HG02852 (cell line): ENCODE measurements around the gene C16orf78.
"Not testable (repeated sequence)": the region's sequence is repeated elsewhere in the genome, so short reads cannot be mapped to it uniquely, and the experiment has no call there.

ENCODE experiments used
- ATAC-seq: cut with Tn5 transposase; IDR thresholded peaks from one replicate; pipeline ENCODE4 v1.9.1; 2021; ENCODE audit warnings: mild to moderate bottlenecking, moderate library complexity; ENCODE audit not compliant: unreplicated experiment

The C16orf78 gene

DNA sequence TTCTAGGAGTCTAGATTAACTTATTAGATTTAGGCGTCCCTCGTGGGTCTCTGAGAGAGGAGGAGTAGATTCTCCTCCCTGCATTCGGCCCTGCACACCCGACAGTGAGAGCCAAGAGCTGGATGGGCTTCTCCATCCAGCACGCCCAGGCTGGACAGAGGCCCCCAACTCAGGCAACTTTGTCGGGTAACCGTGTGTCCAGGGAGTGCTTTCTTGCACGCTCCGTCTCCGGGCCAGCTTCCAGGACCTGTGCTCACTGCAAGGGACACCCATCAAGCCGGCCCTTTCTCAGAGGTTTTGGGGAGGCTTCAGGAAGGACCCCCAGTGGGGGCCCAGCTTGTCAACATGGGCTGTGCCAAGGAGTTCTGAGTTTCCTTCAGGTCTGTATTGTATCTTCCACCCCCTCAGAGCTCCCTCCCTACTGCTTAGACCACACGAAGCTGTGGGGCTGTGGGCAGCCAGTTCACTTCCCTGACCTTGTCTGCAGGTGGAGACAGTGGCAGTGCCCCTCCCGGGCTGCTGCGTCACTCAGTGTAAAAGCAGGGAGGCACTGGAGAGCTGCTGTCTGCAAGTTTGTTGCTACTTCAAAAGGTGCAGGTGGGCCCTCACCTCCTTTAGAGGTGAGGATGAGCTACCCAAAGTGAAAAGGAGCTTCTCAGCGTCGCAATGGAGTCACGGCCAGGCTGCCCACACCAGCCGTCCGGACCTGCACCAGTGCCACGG lies 24.0 kb upstream of the C16orf78 start:
- ATAC-seq, result no peak

- no peak for ATAC-seq
Observed at GRCh38 chr16:49350265-49351095, 23.1 kb upstream of the C16orf78 start.

DNA sequence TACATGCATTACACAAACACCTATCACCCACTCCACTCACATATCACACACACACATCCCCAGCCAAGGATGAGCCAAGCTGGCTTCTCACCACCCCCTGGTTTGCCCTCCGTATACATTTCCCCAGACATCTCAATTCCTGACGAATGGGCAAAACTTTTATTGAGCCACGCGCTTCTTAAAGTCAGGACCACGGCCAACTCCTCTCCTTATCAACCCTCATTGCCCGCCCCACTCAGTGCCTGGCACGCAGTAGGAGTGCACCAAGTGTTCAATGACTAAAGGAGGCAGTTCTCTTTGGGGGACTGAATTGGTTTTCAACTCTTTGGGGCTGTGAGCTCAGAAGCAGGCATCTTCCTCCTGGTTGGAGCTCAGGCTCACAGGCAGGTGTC lies 22.5 kb upstream of the C16orf78 start:
- ATAC-seq, result no peak

DNA sequence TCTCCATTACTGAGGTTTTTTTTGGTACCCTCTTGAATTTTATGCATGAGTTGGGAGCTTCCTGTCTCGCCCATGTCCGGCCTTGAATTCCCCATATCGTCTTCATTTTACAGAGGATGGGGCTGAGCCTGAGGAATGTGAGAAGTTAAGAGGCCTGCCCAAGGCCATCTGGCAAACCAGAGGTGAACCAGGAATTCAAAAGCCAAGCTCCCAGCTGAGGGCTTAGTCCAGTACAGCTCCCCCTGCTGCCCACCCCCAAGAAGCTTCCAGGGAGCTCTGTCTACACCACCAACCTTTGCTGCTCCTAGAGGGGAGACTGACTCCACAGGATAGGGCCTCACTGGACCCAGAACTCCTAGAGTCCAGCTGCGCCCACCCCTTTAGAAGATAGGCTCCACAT lies 20.7 kb upstream of the C16orf78 start:
- no peak for ATAC-seq

DNA sequence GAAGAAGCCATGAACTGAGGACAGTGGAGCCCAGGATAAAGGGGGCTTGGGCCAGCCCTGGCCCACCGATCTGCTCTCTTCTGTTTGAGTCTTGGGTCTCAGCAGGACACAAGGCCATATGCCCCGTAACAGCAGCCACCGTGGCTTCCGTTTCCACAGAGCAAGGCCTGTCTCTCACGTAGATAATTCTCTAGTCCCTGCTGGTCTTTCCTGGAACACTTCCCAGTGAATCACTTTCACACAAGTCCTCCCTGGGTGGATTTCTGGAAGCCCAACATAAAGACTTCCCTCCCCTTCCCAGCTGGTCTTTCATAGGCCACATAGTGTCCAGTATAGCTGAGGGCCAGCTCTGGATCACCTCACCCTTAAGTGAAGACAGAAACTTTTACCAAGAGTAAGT lies 19.9 kb upstream of the C16orf78 start:
- no peak for ATAC-seq

- ATAC-seq, result no peak
Observed at GRCh38 chr16:49354101-49354500, 19.5 kb upstream of the C16orf78 start.

GRCh38 chr16:49354991-49355390 lies 18.6 kb upstream of the C16orf78 start:
- ATAC-seq, result no peak

DNA sequence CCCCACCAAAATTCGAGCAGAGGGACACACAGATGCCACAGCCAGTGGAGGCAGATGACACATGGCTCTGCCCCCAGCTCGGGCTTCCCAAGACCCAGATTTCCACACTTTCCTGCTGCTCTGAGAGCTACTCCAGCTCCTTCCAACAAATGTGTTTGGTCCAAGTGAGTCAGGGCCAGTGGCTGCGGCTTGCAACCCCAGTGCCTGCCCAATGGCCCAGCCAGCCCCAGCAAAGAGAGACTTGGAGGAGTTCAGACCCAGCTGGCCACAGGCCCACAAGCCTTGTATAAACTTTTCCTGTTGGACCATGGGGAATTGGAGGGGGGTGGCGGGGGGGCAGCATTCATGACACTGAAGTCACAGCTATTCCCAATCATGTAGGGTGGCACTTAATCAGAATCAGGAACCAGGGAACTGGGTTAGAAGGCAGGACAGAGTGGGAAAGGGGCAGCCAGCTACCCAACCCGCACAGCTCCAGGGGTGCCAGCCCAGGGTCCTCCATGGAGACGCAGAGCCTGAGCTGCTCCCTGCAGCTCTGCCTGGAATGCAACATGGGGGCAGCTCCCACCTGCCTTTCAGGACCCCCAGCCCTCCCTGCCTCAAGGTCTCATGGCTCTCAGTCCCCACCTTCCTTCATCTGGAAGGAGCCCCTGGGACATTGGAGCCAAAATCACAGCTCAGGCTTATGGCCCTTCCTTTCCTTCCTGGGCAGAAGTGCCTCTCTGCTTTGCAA lies 17.5 kb upstream of the C16orf78 start:
- ATAC-seq, result no peak

DNA sequence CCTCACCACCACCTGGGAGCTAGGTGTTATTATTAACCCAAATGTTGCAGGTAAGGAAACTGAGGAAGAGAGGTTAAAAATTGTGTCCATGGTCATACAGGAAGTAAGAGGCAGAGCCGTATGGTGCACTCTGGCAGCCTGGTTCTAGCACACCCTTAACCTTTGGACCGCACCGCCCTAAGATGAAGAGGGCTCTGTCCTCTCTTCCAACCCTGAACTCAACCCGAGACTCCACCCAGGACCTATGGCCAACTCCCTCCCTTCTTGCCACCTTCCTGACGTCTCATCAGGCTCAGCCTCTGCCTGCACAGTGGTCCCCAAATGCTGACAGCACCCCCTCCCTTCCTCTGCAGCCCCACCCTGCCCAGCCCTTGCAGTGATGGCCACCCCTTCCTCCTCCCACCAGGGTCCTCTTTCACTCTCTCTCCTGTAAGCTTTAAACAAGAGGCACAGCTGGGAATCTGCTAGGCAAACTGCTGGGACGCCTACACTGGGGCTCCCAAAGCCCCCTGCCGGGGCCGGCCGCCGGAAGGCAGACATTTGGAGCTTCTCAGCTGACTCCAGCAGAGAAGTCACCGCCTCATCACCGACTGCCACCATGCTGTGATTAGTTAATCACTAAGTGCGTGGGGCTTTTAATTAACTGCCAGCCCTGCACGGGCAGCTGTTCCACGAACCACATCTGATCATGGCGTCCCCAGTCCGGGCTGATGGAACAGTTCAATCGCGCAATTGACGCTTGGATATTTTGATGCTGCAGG lies 16.7 kb upstream of the C16orf78 start:
- ATAC-seq, result no peak

DNA sequence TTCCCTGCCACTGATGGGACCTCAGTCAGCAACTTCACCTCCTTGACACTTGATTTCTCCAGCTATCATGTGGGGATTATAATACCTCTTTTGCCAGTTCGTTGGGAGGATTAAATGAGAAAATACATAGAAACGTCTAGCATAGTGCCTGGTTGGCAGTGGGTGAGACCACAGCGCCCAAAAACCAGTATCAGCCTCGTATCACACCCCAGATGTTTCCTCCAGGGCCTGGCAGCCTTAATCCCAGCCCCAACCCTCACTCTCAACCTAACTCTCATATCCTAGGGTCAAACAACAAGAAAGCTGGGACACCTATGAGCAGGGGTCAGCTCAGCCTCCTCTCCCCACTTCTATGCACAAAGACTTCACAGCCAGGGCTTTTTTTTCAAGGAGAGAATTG lies 14.0 kb upstream of the C16orf78 start:
- ATAC-seq, result no peak

- ATAC-seq, result not testable (repeated sequence)
Observed at GRCh38 chr16:49361731-49362130, 11.9 kb upstream of the C16orf78 start.

DNA sequence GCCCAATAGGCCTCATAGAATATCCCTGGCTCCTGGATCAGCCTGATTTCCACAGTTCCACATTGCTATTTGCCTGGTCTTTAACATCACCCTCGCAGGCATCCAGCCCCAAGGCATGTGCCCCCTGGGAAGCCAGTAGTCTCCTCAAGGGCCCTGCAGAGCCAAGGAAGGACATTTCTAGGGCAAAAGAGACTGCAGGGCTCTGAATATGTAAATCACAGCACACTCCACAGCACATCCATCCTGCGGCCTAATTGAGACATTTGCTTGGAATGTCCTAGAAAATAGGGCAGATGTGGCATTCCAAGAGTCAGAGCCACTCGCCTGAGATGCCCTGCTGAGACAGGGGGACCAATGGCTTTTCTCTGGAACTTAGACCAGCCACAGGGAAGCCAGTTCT lies 11.4 kb upstream of the C16orf78 start:
- ATAC-seq, result no peak

DNA sequence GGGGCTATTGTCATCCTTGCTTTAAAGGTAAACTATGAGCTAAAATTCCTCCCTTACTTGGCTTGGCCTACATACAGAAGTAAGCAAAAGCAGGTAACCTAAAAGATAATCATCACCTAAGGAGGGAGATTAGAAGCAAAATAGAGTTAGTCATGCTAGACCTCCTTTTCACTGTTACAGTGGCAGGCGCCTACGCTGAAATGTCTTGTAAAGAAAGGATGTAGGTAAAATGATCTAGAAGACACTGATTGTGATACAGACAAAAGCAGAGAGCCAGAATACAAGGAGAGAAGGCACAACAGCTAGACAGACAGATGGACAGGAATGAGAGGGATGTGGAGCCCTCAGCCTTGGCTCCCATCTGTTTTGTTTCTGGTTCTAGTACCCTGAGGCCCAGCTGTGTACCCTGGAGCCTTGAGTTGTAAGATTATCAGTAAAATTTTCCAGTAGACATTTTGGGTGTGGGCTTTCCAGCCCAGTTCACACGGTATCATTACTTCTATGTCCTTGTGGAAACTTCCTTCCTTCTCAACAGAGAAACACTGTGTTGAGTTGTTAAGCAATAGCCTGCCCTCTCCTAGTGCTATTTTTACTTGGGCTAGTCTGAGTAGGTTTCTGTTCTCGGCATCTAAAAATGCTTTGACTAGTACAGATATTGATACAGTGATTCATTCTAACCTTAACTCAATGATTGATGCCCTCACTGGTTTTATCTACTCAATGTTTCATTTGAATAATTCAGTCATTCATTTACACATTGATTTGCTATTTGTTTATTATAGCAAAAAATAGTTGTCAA lies 7.7 kb upstream of the C16orf78 start:
- ATAC-seq, result peak; percentile 92

DNA sequence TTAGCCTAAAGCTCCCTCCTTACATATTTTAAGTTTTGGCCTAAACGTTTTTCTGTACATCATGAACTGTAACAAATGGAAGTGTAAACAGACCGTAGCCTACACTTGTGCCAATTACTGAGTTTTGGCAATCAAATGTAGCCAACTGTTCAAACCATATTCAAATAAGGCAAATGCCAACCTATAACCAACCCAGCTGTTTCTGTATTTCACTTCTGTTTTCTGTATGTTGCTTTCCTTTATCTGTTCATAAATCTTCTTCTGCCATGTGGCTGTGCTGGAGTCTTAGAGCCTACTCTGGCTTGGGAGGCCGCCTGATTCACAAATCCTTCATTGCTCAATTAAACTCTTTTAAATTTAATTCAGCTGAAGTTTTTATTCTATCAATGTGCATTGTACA lies 6.9 kb upstream of the C16orf78 start:
- ATAC-seq, result peak; percentile 40

GRCh38 chr16:49369651-49370611 lies 3.7 kb upstream of the C16orf78 start:
- ATAC-seq, result no peak

DNA sequence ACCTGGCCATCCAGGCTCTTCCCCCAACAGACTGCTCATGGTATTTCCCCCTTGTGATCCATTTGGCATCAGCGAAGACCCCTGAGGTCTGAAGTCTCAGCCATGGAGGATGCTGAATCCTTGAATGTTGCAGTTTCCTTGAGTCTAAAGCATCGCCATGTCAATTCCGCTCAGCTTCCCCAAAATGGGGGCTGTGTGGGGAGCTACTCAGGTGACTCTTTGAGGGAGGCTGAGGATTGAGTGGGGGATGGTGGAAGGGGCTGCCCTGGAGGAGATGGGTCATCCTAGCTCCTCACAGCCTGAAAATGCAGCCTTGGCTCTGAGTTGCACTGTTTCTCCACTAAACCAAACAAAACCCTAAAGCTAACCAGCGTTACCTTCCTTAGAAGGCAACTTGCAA lies 2.6 kb downstream of the C16orf78 start:
- ATAC-seq, result no peak

DNA sequence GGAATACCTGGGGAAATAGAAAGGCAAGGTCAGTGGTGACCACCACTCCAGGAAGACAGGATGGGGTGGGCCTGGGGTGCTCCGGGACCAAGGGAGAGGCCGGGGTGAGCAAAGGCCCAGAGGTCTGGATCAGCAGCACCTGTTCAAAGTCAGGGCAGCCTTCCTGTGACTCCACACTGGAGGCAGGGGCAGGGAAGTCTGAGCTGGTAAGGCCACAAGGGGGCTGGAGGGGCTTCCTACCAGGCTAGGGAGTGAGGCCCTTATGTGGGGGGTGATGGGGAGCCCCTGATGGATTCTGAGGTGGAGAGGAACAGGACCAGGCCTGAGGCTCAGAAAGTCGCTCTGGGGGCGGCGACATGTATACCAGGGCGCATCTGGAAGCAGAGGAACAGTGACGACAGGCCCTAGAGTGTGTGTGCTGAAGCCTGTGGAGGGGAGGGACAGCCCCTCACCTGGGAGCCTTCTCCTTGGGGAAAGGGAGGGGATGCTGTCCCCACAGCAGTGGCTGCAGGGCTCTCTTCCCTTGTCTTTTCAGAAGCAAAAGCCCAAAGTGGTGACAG lies 3.7 kb downstream of the C16orf78 start:
- no peak for ATAC-seq

DNA sequence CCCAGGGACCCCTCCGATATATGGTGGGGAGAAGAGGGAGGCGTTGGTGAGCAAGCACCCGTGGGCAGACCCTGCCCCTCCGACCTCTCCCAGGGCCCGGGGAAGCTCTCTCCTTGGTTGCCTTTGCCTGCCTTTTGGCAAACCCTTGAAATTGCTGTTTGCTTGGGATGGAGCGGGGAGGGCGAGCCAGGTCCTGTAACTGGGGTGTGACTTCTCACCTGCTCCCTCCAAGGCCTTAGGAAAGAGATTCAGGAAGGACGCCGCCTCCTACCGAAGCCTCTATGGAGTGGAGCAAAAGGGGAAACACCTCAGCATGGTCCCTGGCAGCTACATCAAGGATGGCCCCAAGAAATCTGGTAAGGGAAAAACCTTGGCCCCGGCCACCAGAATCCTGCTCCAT lies 4.6 kb downstream of the C16orf78 start:
- no peak for ATAC-seq

DNA sequence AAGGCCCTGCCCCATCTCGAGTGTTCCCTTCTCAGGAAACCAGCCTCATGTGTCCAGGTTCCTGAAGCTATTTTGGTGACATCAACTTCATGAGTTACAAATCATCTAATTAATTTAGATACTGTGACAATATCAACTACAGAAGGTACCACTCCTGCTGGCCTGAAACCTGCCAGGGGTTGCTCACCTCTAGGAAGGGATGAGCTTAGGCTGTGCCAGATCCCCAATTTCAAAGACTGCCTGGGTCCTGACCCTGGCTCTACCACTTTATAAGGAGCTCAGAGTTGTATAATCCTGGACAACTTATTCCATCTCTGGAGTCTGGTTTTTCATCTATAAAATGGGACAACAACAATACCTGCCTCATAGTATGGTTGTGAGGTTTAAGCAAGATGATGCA lies 5.2 kb downstream of the C16orf78 start:
- no peak for ATAC-seq
